ENCODE measurements around the gene TMEM209. TPM values are rescaled to one million over a fixed set of nuclear protein-coding genes. Genes with fewer than 3 reads are reported as not detected.

The TMEM209 gene
- total and polyA plus RNA-seq, 9 donors, result 8.5 to 12.7 (median 9.3) TPM

DNA sequence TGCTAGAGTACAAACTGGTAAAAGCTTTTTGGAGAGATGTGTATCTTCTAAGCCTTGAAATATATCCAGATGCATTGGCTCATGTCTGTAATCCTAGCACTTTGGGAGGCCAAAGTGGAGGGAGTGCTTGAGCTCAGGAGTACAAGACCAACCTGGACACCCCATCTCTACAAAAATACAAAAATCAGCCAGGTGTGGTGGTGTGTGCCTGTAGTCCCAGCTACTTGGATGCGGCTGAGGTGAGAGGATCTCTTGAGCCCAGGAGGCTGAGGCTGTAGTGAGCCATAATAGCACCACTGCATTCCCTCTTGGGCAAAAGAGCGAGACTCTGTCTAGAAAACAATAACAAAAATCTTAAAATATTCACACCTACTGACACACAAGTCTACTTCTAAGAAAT lies 25.6 kb downstream of the TMEM209 start:
- Histone ChIP-seq H3K36me3 (ENCODE audit: control insufficient read depth, insufficient read depth, low read length) (peaks cover 22% of the 10 kb centered on the region), H3K27ac (ENCODE audit: low read length) (no peak overlapping the region), H3K9me3 (replicated peaks; ENCODE audit: control insufficient read depth, low read depth, low read length) (no peaks in the 10 kb centered on the region), H3K4me1 (ENCODE audit: control insufficient read depth, insufficient read depth, low read length) (no peaks in the 10 kb centered on the region), H3K27me3 (ENCODE audit: control insufficient read depth, insufficient read depth, low read length) (no peaks in the 10 kb centered on the region), H3K4me3 (ENCODE audit: low read length) (no peak overlapping the region)
- no peak for DNase-seq
- no CpG with 5 or more reads among the region's 2 CpGs for WGBS (ENCODE audit: insufficient coverage)

DNA sequence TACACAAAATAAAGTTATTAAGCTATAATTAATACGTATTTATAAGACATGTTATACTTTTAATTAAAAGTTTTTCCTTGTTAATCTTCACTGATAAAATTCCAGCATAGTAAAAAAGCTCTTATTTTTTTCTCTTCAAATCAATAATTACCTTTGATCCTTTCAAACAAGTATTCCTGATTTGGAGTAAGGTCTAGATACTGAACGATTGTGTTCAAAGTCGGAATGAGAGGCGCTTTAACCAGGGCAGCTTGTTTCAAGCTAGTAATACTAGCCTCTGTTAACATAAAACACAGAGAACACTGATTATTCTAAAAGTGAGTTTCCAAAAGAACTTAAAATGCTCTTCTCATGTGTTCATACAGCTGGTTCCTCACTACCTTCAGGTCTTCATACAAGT lies 27.0 kb downstream of the TMEM209 start:
- no peak for DNase-seq
- no peaks in the 10 kb centered on the region for H3K9me3 ChIP-seq (replicated peaks; ENCODE audit: control insufficient read depth, low read depth, low read length)
- peaks cover 25% of the 10 kb centered on the region for H3K36me3 ChIP-seq (ENCODE audit: control insufficient read depth, insufficient read depth, low read length)

DNA sequence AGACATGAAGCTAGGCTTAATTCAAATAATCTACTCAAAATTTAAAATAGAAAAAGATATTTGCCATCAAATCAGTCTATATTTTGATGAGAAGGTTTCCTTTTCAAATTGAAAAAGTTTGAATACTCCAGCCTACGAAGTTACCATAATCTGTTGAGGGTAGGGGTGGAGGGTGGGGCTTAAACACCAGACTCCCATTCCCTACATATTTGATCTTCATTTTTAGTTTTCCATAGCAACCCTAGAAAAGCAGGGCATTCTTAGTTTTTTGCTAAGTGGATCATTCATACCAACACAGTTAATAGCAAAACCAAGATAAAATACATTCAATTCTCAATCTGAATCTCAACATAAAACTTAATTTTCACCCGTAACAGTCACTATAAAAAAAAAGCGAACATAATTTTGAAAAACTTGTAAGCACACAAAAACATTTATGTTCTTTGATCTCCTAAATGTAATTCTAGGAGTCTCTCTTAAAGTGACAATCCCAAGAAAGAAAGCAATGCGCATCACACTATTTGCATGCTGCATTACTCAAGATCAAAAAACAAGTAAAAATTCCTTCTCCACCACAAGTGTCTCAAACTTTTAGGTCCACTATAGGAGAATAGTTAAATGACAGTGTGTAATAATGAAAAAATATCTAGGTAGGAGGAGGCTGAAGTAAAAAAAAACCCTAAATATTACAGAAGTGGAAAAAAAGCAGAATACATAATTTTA lies 30.8 kb downstream of the TMEM209 start:
- Histone ChIP-seq H3K36me3 (ENCODE audit: control insufficient read depth, insufficient read depth, low read length) (peaks cover 27% of the 10 kb centered on the region), H3K9me3 (replicated peaks; ENCODE audit: control insufficient read depth, low read depth, low read length) (no peaks in the 10 kb centered on the region), H3K27ac (ENCODE audit: low read length) (no peak overlapping the region), H3K4me1 (ENCODE audit: control insufficient read depth, insufficient read depth, low read length) (no peaks in the 10 kb centered on the region), H3K27me3 (ENCODE audit: control insufficient read depth, insufficient read depth, low read length) (no peaks in the 10 kb centered on the region), H3K4me3 (ENCODE audit: low read length) (no peak overlapping the region)
- no peak for DNase-seq
- WGBS (ENCODE audit: insufficient coverage), result no CpG with 5 or more reads among the region's 4 CpGs

More for the DNA sequence above, 27.0 kb downstream of the TMEM209 start:
- Histone ChIP-seq H3K4me3 (ENCODE audit: low read length) (no peak overlapping the region), H3K27ac (ENCODE audit: low read length) (no peak overlapping the region), H3K4me1 (ENCODE audit: control insufficient read depth, insufficient read depth, low read length) (no peaks in the 10 kb centered on the region), H3K27me3 (ENCODE audit: control insufficient read depth, insufficient read depth, low read length) (no peaks in the 10 kb centered on the region)
- WGBS (ENCODE audit: insufficient coverage), result no CpG with 5 or more reads among the region's 4 CpGs

DNA sequence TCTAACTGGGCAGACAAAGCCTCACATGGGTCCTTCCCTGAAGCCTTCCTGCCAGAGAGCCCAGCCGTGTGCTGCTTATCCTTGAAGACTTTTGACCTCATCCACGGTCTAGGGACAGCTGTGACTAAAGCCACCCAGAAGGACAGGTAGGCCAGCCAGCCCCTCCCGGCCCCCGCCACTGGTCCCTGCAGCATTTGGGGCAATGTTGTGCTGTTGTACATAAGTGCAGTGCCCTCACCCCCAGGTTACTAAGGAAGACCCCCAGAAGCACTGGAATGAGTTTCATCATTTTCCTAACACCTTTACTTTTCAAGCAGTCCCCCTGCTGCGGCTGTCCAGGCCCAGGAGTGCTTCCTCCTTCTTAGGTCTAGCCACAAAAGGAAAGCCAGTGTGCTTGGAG lies 43.0 kb downstream of the TMEM209 start:
- WGBS (ENCODE audit: insufficient coverage), result 87% methylated on average over 3 of the region's 5 CpGs
- Histone ChIP-seq H3K36me3 (ENCODE audit: control insufficient read depth, insufficient read depth, low read length) (peaks cover 33% of the 10 kb centered on the region), H3K9me3 (replicated peaks; ENCODE audit: control insufficient read depth, low read depth, low read length) (no peaks in the 10 kb centered on the region), H3K4me1 (ENCODE audit: control insufficient read depth, insufficient read depth, low read length) (no peaks in the 10 kb centered on the region), H3K4me3 (ENCODE audit: low read length) (no peak overlapping the region), H3K27me3 (ENCODE audit: control insufficient read depth, insufficient read depth, low read length) (no peaks in the 10 kb centered on the region), H3K27ac (ENCODE audit: low read length) (no peak overlapping the region)
- DNase-seq, result no peak

DNA sequence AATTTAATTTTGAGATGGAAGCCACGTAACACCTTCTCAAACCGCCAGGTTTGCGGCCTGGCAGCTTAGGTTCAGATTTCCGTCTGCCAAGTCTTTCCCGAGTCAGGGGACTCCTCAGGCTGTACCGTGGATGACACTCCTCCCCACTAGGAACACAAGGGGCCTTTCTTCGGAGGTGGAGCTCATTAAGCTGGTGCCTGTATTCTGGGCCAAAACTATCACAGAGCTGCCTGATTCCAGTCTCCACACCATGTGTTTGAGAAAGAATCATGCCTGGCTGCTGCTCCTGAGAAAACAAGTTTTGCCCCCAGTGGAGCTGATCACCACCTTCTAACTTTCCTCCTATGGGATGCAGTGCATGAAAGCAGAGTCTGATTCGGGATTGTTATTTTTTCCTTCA lies 44.8 kb downstream of the TMEM209 start:
- peaks cover 2% of the 10 kb centered on the region for H3K4me1 ChIP-seq (ENCODE audit: control insufficient read depth, insufficient read depth, low read length)
- H3K27me3 ChIP-seq (ENCODE audit: control insufficient read depth, insufficient read depth, low read length), result no peaks in the 10 kb centered on the region
- WGBS (ENCODE audit: insufficient coverage), result 83% methylated on average over 4 of the region's 8 CpGs
- no peak overlapping the region for H3K27ac ChIP-seq (ENCODE audit: low read length)
- no peak for DNase-seq
- H3K9me3 ChIP-seq (replicated peaks; ENCODE audit: control insufficient read depth, low read depth, low read length), result peaks cover 2% of the 10 kb centered on the region
- no peak overlapping the region for H3K4me3 ChIP-seq (ENCODE audit: low read length)
- peaks cover 33% of the 10 kb centered on the region for H3K36me3 ChIP-seq (ENCODE audit: control insufficient read depth, insufficient read depth, low read length)

DNA sequence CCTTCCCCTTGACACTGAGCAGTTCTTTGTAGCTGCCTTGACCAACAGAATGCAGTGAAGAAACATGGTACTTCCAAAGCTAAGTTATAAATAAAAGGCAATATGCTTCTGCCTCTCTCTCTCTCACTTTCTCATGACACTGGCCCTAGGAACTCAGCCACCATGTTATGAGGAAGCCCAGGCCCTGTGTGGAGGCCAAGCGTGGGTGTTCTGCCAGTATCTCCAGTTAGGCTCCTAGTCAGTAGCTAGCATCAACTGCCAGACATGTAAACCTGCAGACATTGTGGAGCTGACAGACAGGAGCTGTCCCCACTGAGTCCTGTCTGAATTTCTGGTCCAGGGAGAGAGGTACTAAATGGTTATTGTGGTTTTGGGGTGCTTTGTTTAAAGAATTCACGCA lies 45.2 kb downstream of the TMEM209 start:
- no peak overlapping the region for H3K4me3 ChIP-seq (ENCODE audit: low read length)
- H3K27me3 ChIP-seq (ENCODE audit: control insufficient read depth, insufficient read depth, low read length), result no peaks in the 10 kb centered on the region
- H3K4me1 ChIP-seq (ENCODE audit: control insufficient read depth, insufficient read depth, low read length), result peaks cover 6% of the 10 kb centered on the region
- DNase-seq, result no peak
- H3K36me3 ChIP-seq (ENCODE audit: control insufficient read depth, insufficient read depth, low read length), result peaks cover 33% of the 10 kb centered on the region
- 79% methylated on average over 2 of the region's 2 CpGs for WGBS (ENCODE audit: insufficient coverage)
- no peak overlapping the region for H3K27ac ChIP-seq (ENCODE audit: low read length)
- H3K9me3 ChIP-seq (replicated peaks; ENCODE audit: control insufficient read depth, low read depth, low read length), result peaks cover 2% of the 10 kb centered on the region

DNA sequence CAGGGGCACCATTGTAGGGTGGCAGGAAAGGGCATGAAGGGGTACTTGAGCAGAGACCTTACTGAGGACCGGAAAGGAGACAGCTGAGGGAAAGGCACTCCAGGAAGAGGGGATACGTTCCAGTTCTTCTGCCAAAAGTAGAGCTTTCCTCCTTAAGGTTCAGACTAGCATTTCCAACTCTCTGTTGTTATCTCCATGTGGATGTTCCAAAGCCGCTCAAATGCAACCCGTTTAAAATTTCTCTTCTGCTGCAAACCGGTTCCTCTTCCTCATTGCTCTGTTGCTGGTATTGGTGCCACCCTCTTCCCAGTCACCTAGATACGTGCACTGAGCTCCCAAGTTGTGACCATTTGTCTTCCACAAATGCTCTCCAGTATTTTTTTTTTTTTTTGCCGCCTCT lies 47.5 kb downstream of the TMEM209 start:
- Histone ChIP-seq H3K4me3 (ENCODE audit: low read length) (no peak overlapping the region), H3K4me1 (ENCODE audit: control insufficient read depth, insufficient read depth, low read length) (peaks cover 28% of the 10 kb centered on the region), H3K27ac (ENCODE audit: low read length) (no peak overlapping the region), H3K27me3 (ENCODE audit: control insufficient read depth, insufficient read depth, low read length) (no peaks in the 10 kb centered on the region), H3K36me3 (ENCODE audit: control insufficient read depth, insufficient read depth, low read length) (peaks cover 26% of the 10 kb centered on the region), H3K9me3 (replicated peaks; ENCODE audit: control insufficient read depth, low read depth, low read length) (peaks cover 2% of the 10 kb centered on the region)
- DNase-seq, result no peak
- WGBS (ENCODE audit: insufficient coverage), result 83% methylated on average over 6 of the region's 7 CpGs

DNA sequence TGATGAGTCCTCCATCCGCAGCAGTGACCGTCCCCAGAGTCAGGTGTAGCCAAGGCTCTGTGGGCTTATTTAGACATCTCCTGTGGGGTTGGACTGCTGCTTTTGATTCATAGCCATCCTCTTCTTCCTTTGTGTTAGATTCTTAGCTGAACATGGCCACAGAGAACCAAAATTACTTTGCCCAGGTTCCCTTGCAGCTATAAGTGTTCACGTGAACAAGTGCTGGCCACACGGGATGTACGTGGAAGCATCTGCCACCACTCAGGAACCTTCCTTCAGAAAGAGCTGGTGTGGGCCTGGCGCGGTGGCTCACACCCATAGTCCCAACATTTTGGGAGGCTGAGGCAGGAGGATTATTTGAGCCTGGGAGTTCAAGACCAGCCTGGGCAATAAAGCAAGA lies 49.1 kb downstream of the TMEM209 start:
- Histone ChIP-seq H3K4me1 (ENCODE audit: control insufficient read depth, insufficient read depth, low read length) (peaks cover 30% of the 10 kb centered on the region), H3K9me3 (replicated peaks; ENCODE audit: control insufficient read depth, low read depth, low read length) (peaks cover 2% of the 10 kb centered on the region), H3K27me3 (ENCODE audit: control insufficient read depth, insufficient read depth, low read length) (no peaks in the 10 kb centered on the region), H3K4me3 (ENCODE audit: low read length) (no peak overlapping the region), H3K27ac (ENCODE audit: low read length) (no peak overlapping the region), H3K36me3 (ENCODE audit: control insufficient read depth, insufficient read depth, low read length) (peaks cover 14% of the 10 kb centered on the region)
- DNase-seq, result no peak
- WGBS (ENCODE audit: insufficient coverage), result 100% methylated on average over 3 of the region's 7 CpGs

DNA sequence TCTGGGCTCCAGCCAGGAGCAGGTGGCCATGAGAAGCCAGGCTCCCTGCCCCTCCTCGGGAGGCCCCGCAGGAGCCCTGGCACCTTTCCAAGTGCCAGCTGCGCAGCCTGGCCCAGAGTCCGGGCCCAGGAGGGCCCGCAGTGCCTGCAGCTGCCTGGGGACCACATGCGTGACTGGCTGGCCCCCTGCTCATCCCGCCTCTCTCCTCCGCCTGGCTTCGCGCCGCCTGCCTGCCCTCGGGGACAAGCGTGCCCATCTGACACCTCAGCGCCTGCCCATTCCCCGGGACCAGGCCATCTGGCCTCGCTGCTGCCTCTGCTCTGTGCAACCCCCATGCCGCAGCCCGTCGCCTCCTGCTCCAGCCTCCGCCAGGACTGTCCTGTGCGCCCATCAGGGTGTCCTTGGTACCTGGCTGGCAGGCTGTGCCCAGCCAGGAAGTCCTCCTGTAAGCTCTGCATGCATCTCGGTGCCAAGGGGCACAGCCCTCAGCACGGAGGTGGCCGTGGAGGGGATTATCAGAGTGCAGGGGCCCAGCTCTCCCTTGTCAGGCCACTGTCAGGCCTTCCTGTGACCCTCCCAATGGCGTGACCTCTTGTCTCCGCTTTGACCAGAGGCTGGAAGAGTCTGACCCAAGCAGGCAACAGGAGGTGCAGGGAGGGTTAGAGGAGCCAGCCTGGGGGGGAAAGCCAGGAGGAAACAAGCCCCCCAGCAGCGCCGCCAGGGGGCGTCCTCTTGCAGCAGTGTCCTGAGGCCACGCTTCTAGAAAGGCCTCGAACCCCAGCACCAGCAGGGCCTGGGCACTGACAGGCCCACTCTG lies 50.5 kb downstream of the TMEM209 start:
- Histone ChIP-seq H3K9me3 (replicated peaks; ENCODE audit: control insufficient read depth, low read depth, low read length) (peaks cover 2% of the 10 kb centered on the region), H3K27me3 (ENCODE audit: control insufficient read depth, insufficient read depth, low read length) (no peaks in the 10 kb centered on the region), H3K27ac (ENCODE audit: low read length) (peak overlapping the region; percentile 31), H3K4me1 (ENCODE audit: control insufficient read depth, insufficient read depth, low read length) (peaks cover 31% of the 10 kb centered on the region), H3K36me3 (ENCODE audit: control insufficient read depth, insufficient read depth, low read length) (peaks cover 5% of the 10 kb centered on the region), H3K4me3 (ENCODE audit: low read length) (no peak overlapping the region)
- DNase-seq, result peak; percentile 88
- WGBS (ENCODE audit: insufficient coverage), result 74% methylated on average over 31 of the region's 31 CpGs

DNA sequence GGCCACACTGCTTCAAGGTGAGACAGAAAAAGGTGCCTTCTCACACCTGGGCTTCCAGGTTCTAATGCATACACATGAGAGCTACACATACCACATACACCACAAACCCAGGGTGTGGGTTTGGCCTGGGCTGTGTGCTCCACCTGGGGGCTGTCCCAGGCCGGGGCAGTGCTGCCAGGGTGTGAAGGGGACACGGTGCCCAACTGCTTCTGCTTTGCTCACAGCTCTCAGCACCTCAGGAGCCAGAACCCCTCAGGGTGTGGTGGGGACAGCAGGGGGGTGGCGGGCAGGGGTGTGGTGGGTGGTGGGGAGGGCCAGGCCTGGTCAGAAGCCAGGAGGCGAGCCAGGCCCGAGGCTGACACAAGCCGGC lies 51.1 kb downstream of the TMEM209 start:
- Histone ChIP-seq H3K27ac (ENCODE audit: low read length) (peak overlapping the region; percentile 54), H3K4me1 (ENCODE audit: control insufficient read depth, insufficient read depth, low read length) (peaks cover 37% of the 10 kb centered on the region), H3K4me3 (ENCODE audit: low read length) (no peak overlapping the region), H3K9me3 (replicated peaks; ENCODE audit: control insufficient read depth, low read depth, low read length) (peaks cover 2% of the 10 kb centered on the region), H3K36me3 (ENCODE audit: control insufficient read depth, insufficient read depth, low read length) (peaks cover 5% of the 10 kb centered on the region), H3K27me3 (ENCODE audit: control insufficient read depth, insufficient read depth, low read length) (no peaks in the 10 kb centered on the region)
- DNase-seq, result no peak
- 58% methylated on average over 4 of the region's 6 CpGs for WGBS (ENCODE audit: insufficient coverage)
